HL-60 (cell line): ENCODE measurements around the gene ABL1.

Experiments used
- DNase-seq, 2 experiments: peaks; one replicate each; pipeline ENCODE4 v3.0.0-alpha.2; 2010 to 2020; ENCODE audit warnings: low read depth in 1 of 2, low spot score in 1 of 2
- H3K27ac ChIP-seq: fragments of 250-450 bp; sonication (Bioruptor Pico); replicated peaks from 2 replicates; pipeline ENCODE4 v1.5.1; 2020; ENCODE audit warnings: mild to moderate bottlenecking, moderate library complexity
- H3K27me3 ChIP-seq: fragments of 250-450 bp; sonication (Bioruptor Pico); 2 replicates; pipeline ENCODE4 v1.5.1; 2021; ENCODE audit warnings: mild to moderate bottlenecking, moderate library complexity; ENCODE audit not compliant: insufficient read depth, poor library complexity, severe bottlenecking
- H3K4me3 ChIP-seq: replicated peaks from 2 replicates; pipeline ENCODE4 v1.5.1; 2011; ENCODE audit warnings: mild to moderate bottlenecking, control low read depth, low read length; ENCODE audit not compliant: insufficient read depth
- CTCF ChIP-seq: IDR thresholded peaks from one replicate; pipeline ENCODE4 v1.5.1; 2011; ENCODE audit warnings: low read length, control low read depth, inconsistent platforms; ENCODE audit not compliant: insufficient read depth
- GABPA ChIP-seq: IDR thresholded peaks from 2 replicates; pipeline ENCODE4 v1.6.1; 2012; ENCODE audit warnings: low read depth
- POLR2AphosphoS5 ChIP-seq: IDR thresholded peaks from 2 replicates; pipeline ENCODE4 v1.6.1; 2012; ENCODE audit warnings: low read depth
- REST ChIP-seq: IDR thresholded peaks from 2 replicates; pipeline ENCODE4 v1.6.1; 2012; ENCODE audit warnings: low read depth; ENCODE audit not compliant: insufficient replicate concordance
- SPI1 ChIP-seq: IDR thresholded peaks from 2 replicates; pipeline ENCODE4 v1.6.1; 2012; ENCODE audit warnings: low read depth, mild to moderate bottlenecking, borderline replicate concordance

ABL1 gene

GRCh38 chr9:130862747-130863146, 27.7 kb downstream of the ABL1 start:
- no peak for TF ChIP-seq POLR2AphosphoS5
- TF ChIP-seq REST: no peak
- TF ChIP-seq SPI1: no peak
- TF ChIP-seq GABPA: no peak
- TF ChIP-seq CTCF: no peak
- no peak for DNase-seq
- H3K27ac ChIP-seq: no peak overlapping the region

DNA sequence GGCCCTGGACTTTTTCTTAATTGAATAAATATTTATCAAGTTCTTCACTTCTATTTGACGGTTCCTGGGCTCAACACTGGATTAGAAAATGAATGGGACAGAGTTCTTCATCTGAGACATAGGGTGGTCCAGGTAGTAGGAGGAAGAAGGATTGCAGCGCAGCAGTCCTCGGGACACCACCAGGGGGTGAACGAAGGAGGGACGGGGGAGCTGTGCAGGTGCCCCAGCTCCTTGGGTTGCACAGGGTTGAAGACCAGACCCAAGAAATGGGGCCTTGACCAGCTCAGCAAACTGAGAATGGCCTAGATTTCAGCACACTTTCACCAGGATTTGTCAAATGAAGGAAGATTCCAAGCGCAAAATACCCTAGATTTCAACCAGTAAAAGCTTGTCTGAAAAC, 29.5 kb downstream of the ABL1 start:
- Histone ChIP-seq H3K27me3 (no peaks in the 10 kb centered on the region), H3K27ac (no peak overlapping the region), H3K4me3 (no peak overlapping the region)
- no peak for DNase-seq
- no peak for TF ChIP-seq SPI1
- TF ChIP-seq POLR2AphosphoS5: no peak
- TF ChIP-seq GABPA: no peak
- no peak for TF ChIP-seq CTCF
- no peak for TF ChIP-seq REST

More at GRCh38 chr9:130862747-130863146, 27.7 kb downstream of the ABL1 start:
- no peaks in the 10 kb centered on the region for H3K27me3 ChIP-seq
- no peak overlapping the region for H3K4me3 ChIP-seq

- no peak for TF ChIP-seq SPI1
- no peak for TF ChIP-seq GABPA
- no peak for TF ChIP-seq POLR2AphosphoS5
- no peak for TF ChIP-seq REST
- TF ChIP-seq CTCF: no peak
- Histone ChIP-seq H3K4me3 (no peak overlapping the region), H3K27me3 (no peaks in the 10 kb centered on the region), H3K27ac (no peak overlapping the region)
- DNase-seq: no peak
Observed at GRCh38 chr9:130865921-130866320, 30.9 kb downstream of the ABL1 start.
